Right renal cortex interstitium (tissue), 3 donors: Measurements from ENCODE around the gene SPEM3. TPM values are rescaled to one million over a fixed set of nuclear protein-coding genes. Genes with fewer than 3 reads are reported as not detected.

Source experiments
- polyA plus RNA-seq, 3 donors: library from polyadenylated mRNA; unstranded; fragments of 120-200 nt; gene quantifications; one replicate each; pipeline ENCODE4 v1.2.1, GENCODE V29; 2013; ENCODE audit not compliant: insufficient read length in 3 of 3

SPEM3 gene
- polyA plus RNA-seq, 3 donors = not detected

Other genes starting within 250 kb of the SPEM3 start
- 1 to 10 TPM; 5.3 to 6.7 (median 5.7) TPM for gene ASGR1, start 249.5 kb upstream of the SPEM3 start, polyA plus RNA-seq
- gene DLG4, start 209.0 kb upstream of the SPEM3 start, polyA plus RNA-seq = 10 to 100 TPM; 22.5 to 25.2 (median 22.8) TPM
- 100 to 1,000 TPM; 371 to 476 (median 439) TPM for gene ACADVL, start 208.9 kb upstream of the SPEM3 start, polyA plus RNA-seq
- gene DVL2, start 194.3 kb upstream of the SPEM3 start, polyA plus RNA-seq = 10 to 100 TPM; 44.4 to 52.4 (median 44.8) TPM
- 10 to 100 TPM; 51.1 to 60.7 (median 53.7) TPM for gene PHF23, start 189.4 kb upstream of the SPEM3 start, polyA plus RNA-seq
- gene GABARAP, start 186.4 kb upstream of the SPEM3 start, polyA plus RNA-seq = 100 to 1,000 TPM; 466 to 495 (median 468) TPM
- 100 to 1,000 TPM; 142 to 144 (median 142) TPM for gene CTDNEP1, start 177.1 kb upstream of the SPEM3 start, polyA plus RNA-seq
- 10 to 100 TPM; 48.1 to 53.1 (median 51.8) TPM for gene ELP5, start 176.6 kb upstream of the SPEM3 start, polyA plus RNA-seq
- 10 to 100 TPM; 37.3 to 47.0 (median 46.1) TPM for gene CLDN7, start 166.4 kb upstream of the SPEM3 start, polyA plus RNA-seq
- 1 to 10 TPM; 1.6 to 2.2 (median 2.0) TPM for gene SLC2A4, start 147.1 kb upstream of the SPEM3 start, polyA plus RNA-seq
- gene YBX2, start 134.2 kb upstream of the SPEM3 start, polyA plus RNA-seq = 1 to 10 TPM; 1.8 to 3.1 (median 2.8) TPM
- gene EIF5A, start 121.2 kb upstream of the SPEM3 start, polyA plus RNA-seq = 100 to 1,000 TPM; 280 to 329 (median 326) TPM
- gene GPS2, start 113.5 kb upstream of the SPEM3 start, polyA plus RNA-seq = 10 to 100 TPM; 85.8 to 96.1 (median 87.8) TPM
- gene NEURL4, start 99.5 kb upstream of the SPEM3 start, polyA plus RNA-seq = 10 to 100 TPM; 23.4 to 27.7 (median 24.7) TPM
- gene ACAP1, start 92.3 kb upstream of the SPEM3 start, polyA plus RNA-seq = 1 to 10 TPM; 4.6 to 6.0 (median 5.7) TPM
- gene KCTD11, start 76.7 kb upstream of the SPEM3 start, polyA plus RNA-seq = 10 to 100 TPM; 11.7 to 12.7 (median 11.7) TPM
- gene TMEM95, start 73.7 kb upstream of the SPEM3 start, polyA plus RNA-seq = not detected
- gene TNK1, start 47.8 kb upstream of the SPEM3 start, polyA plus RNA-seq = 1 to 10 TPM; 4.4 to 5.2 (median 4.8) TPM
- 10 to 100 TPM; 24.3 to 30.9 (median 28.6) TPM for gene PLSCR3, start 34.3 kb upstream of the SPEM3 start, polyA plus RNA-seq
- 10 to 100 TPM; 82.4 to 93.2 (median 86.5) TPM for gene TMEM256, start 24.8 kb upstream of the SPEM3 start, polyA plus RNA-seq
- gene NLGN2, start 21.0 kb upstream of the SPEM3 start, polyA plus RNA-seq = 10 to 100 TPM; 16.8 to 18.6 (median 18.2) TPM
- not detected for gene SPEM1, start 8.5 kb upstream of the SPEM3 start, polyA plus RNA-seq
- not detected for gene SPEM2, start 3.2 kb upstream of the SPEM3 start, polyA plus RNA-seq
- gene TMEM102, start 6.6 kb downstream of the SPEM3 start, polyA plus RNA-seq = 1 to 10 TPM; 3.6 to 4.4 (median 4.2) TPM
- 1 to 10 TPM; 5.5 to 6.8 (median 6.6) TPM for gene FGF11, start 10.7 kb downstream of the SPEM3 start, polyA plus RNA-seq
- 10 to 100 TPM; 10.1 to 11.0 (median 10.9) TPM for gene CHRNB1, start 16.2 kb downstream of the SPEM3 start, polyA plus RNA-seq
- gene ZBTB4, start 50.8 kb downstream of the SPEM3 start, polyA plus RNA-seq = 10 to 100 TPM; 35.9 to 38.0 (median 37.6) TPM
- under 1 TPM in 1 of 3 donors, not detected in 2; 0.10 TPM for gene SLC35G6, start 52.6 kb downstream of the SPEM3 start, polyA plus RNA-seq
- 100 to 1,000 TPM; 108 to 118 (median 118) TPM for gene POLR2A, start 55.5 kb downstream of the SPEM3 start, polyA plus RNA-seq
- gene TNFSF12, start 120.2 kb downstream of the SPEM3 start, polyA plus RNA-seq = 10 to 100 TPM; 21.8 to 24.1 (median 22.3) TPM
- 10 to 100 TPM; 11.6 to 15.0 (median 13.4) TPM for gene TNFSF13, start 129.9 kb downstream of the SPEM3 start, polyA plus RNA-seq
- gene SENP3, start 133.1 kb downstream of the SPEM3 start, polyA plus RNA-seq = 10 to 100 TPM; 85.5 to 93.2 (median 91.8) TPM
- gene CD68, start 150.8 kb downstream of the SPEM3 start, polyA plus RNA-seq = 10 to 100 TPM; 46.9 to 67.9 (median 57.3) TPM
- gene MPDU1, start 155.0 kb downstream of the SPEM3 start, polyA plus RNA-seq = 100 to 1,000 TPM; 125 to 133 (median 125) TPM
- gene SOX15, start 161.2 kb downstream of the SPEM3 start, polyA plus RNA-seq = 1 to 10 TPM; 2.8 to 3.9 (median 2.9) TPM
- 10 to 100 TPM; 41.4 to 42.8 (median 42.2) TPM for gene FXR2, start 186.0 kb downstream of the SPEM3 start, polyA plus RNA-seq
- gene SAT2, start 199.0 kb downstream of the SPEM3 start, polyA plus RNA-seq = 100 to 1,000 TPM; 130 to 152 (median 138) TPM
- gene SHBG, start 201.3 kb downstream of the SPEM3 start, polyA plus RNA-seq = 1 to 10 TPM; 2.5 to 4.9 (median 3.0) TPM
- 10 to 100 TPM; 15.5 to 20.6 (median 20.4) TPM for gene ATP1B2, start 222.1 kb downstream of the SPEM3 start, polyA plus RNA-seq